ENCODE results near the gene GABARAPL1.

GABARAPL1 gene

DNA sequence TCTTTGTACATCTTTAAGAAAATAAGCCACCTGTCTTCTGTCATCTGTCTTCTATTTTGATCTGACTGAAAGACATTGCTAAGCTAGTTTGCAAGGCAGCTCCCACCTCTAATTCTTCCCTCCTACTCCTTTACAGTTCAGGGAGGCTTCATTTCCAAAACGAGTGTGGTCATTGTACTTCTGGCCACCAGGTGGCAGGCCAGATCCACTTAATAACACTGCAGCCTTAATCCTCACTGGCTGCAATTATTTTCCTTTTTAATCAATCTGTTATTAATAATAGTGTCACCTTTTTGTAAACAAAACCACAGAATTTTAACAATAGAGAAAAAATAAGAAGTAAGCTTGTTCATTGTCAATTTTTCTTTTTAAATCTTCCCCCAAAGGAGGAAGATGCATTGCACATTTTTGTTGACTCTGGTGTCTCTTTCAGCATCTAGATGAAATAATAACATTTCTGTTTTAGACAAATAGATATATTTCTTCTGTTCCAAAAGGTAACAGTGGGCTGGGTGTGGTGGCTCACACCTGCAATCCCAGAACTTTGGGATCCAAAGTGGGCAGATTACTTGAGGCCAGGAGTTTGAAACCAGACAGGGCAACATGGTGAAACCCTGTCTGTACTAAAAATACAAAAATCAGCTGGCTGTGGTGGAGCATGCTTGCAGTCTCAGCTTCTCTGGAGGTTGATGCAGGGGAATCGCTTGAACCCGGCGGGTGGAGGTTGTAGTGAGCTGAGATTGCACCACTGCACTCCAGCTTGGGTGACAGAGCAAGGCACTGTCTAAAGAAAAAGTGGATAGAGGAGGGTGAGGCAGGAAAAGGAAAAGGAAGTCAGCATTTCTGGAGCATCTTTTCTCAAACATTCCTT is 23.3 kb downstream of the GABARAPL1 start:
- peak; percentile 46 for DNase-seq

DNA sequence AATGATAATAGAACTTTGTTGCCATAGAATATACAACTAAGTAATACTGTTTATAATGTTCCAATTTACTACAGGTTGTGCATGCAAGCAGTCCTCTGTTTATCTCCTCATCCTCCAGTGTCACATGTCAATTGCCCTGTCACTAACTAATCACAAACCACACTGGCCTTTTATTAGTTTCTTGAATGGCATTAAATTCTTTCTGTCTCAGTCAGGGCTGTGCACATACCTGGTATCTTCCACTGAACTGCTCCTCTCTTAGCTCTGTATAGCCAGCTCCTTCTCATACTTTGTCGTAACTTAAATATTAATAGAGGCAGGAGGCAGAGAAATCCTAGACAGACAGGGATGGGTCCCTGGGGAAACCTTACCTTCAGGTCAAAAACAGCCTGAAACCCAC is 24.0 kb downstream of the GABARAPL1 start:
- no peak for DNase-seq

DNA sequence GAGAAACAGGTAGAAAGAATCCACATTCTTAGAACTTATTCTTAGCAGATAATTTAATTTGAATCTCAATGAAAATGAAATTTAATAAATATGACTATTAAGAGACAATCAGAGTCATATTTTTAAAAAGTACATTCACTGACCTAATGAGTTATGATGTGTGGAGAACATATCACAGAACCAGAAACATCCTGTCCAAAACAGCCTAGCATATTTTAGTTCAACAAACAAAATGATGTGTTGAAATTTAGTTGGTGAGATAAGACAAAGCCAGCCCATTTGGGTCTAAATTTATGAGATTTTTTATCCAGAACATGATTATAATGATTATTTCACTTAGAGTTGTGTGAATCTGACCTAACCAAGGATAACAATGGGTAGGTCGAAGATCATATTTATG is 25.8 kb downstream of the GABARAPL1 start:
- DNase-seq, result no peak

DNA sequence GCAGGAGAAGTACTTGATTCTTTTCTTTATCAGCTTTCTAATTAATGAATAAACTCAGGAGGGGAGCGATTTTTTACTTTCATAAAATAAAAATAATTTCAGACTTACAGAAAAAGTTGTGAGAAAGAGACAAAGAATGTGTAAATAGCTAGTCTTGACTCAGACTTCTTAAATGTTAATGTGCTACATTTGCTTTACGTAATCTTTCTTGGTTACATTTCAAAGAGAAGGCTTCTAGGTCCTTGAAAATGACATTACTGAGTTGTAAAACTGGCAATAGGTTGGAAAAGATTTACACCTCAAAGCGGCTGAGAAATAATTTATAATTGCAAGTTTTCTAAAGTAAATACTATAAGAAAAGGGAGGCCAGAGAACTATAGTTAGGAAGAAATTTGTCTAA is 28.6 kb downstream of the GABARAPL1 start:
- no peak for DNase-seq

DNA sequence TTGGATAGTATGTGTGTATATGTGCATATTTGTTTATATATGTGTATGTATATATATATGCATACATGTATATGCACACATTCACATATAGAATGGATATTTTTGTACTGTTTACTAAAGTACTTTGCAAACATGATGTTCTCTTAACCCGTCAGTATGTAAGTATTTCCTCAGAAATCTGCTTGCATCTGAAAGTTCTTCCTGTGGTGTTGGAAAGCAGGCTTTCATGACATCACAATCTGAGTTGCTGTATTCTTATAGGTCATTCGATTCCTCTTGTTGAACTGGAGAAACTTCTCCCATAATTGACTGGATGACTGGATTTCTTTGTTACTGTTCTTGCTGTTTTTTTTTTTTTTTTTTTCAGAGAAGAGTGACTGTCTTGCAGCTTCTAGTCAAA is 29.1 kb downstream of the GABARAPL1 start:
- DNase-seq, result no peak

DNA sequence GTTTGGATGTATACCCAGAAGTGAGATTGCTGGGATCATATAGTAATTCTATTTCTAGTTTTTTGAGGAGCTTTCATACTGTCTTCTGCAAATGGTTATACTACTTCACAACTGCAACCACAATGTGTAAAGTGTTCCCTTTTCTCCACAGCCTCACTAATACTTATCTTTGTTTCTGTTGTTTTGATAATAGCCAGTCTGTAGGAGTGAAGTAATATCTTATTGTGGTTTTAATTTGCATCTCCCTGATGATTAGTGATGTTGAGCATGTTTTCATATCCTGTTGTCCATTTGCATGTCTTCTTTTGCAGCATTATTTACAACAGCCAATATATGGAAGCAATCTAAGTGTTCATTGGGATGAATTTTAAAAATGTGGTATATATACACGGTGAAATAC is 29.9 kb downstream of the GABARAPL1 start:
- DNase-seq, result no peak

DNA sequence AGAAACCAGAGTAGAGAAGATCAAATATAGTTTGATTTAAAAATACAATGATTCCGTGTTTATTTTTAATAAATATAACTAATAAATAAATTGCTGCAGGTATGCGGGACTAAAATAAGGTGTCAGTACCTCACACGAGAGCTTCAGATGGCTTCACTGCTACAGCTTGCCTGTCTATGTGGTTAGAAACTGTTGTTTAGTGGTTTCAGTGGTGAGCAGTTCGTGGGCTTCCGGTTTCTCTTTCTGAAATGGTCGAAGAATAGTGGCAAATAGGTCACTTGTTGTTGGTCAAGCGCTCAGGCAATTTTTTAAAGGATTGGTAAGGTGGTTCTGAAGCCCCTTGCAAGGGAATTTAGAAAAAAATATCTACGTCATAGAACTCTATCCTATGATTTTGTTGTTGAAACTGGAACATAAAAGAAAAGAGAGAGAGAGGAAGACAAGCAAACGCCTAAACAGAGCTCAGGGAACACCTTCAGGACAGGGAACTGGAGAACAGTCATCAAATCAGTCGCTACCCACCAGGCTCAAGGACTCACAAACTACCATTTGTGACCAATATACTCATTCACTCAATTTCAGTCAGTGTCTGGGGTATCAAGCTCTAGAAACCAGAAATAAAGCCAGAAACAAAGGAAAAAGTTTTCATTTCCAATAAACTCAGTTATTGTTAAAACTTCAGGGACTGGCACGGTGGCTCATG is 31.3 kb downstream of the GABARAPL1 start:
- no peak for DNase-seq

DNA sequence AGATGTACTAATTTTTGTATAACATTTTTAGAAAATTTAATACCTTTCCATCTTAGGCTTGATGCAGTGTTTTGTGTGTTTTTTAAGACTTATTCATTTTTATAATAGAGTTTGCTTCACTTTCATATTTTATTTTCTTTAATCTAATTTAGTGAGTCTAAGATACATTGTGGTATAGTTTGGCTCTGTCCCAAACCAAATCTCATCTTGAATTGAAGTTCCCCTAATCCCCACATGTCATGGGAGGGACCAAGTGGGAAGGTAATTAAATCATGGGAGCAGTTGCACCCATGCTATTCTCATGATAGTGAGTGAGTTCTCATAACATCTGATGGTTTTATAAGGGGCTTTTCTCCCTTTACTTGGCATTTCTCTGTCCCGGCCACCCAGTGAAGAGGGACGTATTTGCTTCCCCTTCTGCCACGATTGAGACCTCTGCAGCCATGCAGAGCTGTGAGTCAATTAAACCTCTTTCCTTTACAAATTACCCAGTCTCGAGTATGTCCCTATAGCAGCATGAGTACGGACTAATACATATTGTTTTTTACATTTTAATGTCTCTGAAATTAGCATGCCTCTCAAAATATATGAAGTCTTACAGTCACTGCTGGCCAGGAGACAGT is 34.9 kb downstream of the GABARAPL1 start:
- no peak for DNase-seq

DNA sequence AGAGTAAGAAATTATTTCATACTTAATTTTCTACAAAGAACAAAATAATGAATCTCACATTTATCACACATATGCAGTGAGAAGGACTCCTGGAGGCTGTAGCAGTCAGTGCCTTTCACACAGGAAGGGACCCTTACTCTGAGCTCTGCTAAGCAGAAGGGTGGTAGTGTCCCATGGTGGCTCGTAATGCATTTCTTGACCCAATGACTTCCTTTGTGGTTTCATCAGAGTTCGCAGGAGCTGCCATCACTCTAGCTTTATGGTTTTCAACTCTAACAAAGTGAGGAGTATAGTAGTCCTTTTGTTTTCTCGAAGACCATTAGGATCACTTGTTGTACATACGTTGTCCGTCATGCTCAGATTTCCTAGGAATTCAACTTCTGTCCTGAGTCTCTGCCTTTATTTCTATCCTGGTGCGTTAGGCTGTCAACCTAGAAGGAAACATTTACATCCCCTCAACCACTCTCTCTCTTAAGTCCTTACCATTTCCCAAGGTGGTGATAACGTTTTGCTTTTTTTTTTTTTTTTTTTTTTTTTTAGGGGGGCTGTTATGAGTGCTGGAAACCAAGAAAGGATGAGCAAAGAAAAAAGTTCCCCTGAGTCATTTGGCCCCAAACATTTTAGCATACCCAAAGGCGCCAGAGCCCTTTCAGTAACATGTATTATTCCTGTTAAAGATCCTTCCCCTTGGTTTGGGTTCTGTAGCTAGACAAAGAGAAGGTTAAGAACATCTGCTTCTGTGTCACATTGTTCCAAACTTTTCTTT is 37.2 kb downstream of the GABARAPL1 start:
- DNase-seq, result no peak

DNA sequence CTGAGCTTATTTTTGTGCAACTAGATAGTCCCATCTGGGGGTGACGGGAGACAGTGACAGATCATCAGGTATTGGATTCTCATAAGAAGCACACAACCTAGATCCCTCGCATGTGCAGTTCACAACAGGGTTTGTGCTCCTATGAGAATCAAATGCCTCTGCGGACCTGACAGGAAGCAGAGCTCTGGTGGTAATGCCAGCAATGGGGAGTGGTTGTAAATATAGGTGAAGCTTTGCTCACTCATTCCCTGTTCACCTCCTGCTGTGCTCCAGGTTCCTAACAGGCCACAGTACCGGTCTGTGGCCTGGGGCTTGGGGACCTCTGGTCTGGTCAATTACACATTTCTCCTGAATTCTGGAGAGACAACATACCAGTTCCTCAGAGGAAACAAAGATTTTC is 39.0 kb downstream of the GABARAPL1 start:
- no peak for DNase-seq

DNA sequence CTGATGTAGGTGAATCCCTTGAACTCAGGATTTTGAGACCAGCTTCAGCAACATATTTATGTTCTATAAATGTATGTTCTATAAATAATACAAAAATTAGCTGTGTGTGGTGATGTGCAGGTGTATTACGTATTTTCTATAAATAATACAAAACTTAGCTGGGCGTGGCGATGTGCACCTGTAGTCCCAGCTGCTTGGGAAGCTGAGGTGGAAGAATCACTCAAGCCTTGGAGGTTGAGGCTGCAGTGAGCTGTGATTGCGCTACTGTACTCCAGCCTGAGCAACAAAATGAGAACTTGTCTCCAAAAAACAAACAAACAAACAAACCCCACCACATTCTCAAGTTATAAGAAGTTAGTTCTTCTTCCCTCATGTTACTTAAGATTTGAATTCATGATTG is 39.5 kb downstream of the GABARAPL1 start:
- DNase-seq, result no peak

DNA sequence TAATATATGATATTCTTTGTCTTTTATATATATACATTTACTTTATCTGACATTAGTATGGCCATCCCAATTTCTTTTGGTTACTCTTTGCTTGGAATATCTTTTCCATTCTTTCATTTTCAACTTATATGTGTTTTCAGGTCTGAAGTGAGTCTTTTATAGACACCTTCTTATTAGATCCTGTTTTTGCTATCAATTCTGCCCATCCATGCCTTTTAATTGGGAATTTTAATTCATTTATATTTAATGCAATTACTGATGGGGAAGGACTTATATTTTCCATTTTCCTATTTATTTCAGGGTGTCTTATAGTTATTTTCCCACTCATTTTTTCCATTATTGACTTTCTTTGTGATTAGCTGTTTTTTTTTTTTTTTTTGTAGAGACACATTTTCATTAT is 43.4 kb downstream of the GABARAPL1 start:
- DNase-seq, result no peak

DNA sequence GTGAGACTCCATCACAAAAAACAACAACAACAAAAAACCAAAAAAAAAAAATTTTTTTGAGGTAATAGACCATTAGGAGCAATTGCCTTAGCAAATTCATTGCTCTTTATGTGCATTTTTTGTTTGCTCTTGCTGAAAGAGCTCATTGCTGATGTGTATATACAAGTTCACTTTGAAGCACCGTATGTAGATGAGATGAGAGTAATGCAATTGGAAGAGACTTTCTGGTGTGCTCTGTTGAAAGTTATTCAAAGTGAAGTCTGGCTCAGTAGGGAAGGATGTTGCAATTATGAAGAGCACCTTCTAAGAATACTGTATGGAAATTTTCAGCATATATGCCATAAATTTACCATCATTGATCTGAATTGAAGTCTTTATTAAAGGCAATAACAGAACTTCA is 48.2 kb downstream of the GABARAPL1 start:
- no peak for DNase-seq

DNA sequence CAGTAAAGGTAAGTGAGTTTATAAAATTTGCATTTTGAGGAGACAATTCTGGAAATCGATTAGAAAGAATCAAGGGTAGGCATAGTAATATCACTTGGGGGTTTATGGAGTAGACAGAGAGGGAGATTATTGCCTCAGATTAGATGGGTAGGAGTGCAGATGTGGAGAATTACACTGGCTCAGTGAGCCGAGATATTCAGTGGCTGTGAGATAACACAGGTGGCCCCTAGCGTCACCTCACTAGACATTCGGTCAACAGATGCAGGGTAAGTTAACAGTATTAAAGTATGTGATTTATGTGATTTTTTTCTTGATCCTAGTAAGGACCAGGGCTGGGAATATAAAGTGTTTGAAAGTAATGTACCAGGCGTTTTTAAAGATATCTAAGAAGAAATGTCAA is 55.4 kb downstream of the GABARAPL1 start:
- DNase-seq, result no peak

DNA sequence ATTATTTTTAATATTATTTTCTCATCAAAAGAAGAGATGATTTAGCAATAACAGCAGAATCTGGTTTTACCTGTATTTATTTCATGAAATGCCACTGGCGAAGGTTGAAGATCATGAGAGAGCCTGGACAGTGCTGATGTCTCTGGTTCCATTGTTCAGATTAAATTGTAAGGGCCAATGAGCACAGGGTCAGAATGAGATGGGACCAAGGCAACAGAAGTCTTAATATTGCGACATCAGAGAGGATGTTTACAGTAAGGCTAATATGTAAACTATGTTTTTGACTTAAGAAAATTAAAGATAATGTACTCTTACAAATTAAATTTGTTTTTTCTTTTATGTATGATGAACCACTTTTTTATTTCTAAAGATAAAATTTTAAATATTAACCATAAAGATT is 59.8 kb downstream of the GABARAPL1 start:
- no peak for DNase-seq
